Measurements from ENCODE around the gene ICAM3. TPM values are rescaled to one million over a fixed set of nuclear protein-coding genes. Genes with fewer than 3 reads are reported as not detected.

ICAM3 gene
- total and polyA plus RNA-seq, 2 of the 4 experiments (the other 2 are of a cell fraction): 6.6 to 11.7 TPM

- no peaks in the 10 kb centered on the region for H3K27me3 ChIP-seq (ENCODE audit: control insufficient read depth, insufficient read depth, low read length)
- H3K9ac ChIP-seq (ENCODE audit: low read depth, low read length): no peak overlapping the region
- peaks cover 5% of the 10 kb centered on the region; the same call in 1 of the 2 replicates for H3K4me1 ChIP-seq (ENCODE audit: control insufficient read depth, insufficient read depth, low read length)
- ChIA-PET CTCF (no interaction called here), POLR2A (ENCODE audit: unreplicated experiment) (no interaction called here)
- H3K4me2 ChIP-seq (ENCODE audit: low read depth, low read length): no peak overlapping the region
- no peak overlapping the region for H3K27ac ChIP-seq (ENCODE audit: insufficient read depth, low read length)
- DNase-seq (no peak), ATAC-seq (ENCODE audit: low read depth) (no peak)
- H4K91ac ChIP-seq (ENCODE audit: insufficient read depth, low read depth, low read length): no peak overlapping the region
- no peak overlapping the region for H3K23ac ChIP-seq (ENCODE audit: low read depth, low read length)
- no peaks in the 10 kb centered on the region for H3K9me3 ChIP-seq (ENCODE audit: control insufficient read depth, insufficient read depth, low read length)
- no peak overlapping the region for H2BK15ac ChIP-seq (ENCODE audit: low read depth, low read length)
- peaks cover 26 to 52% of the 10 kb centered on the region in 2 experiments; a peak in 3 of 4 replicates for H3K79me1 ChIP-seq (ENCODE audit: low read depth in 1 of 2, low read length in 2 of 2)
- no TSS peak for BruUV-seq (replicated peaks)
- no peak for TF ChIP-seq MXI1 (IDR thresholded peaks at IDR 0.05; ENCODE audit: borderline replicate concordance, low read depth, low read length)
- no peak for TF ChIP-seq ELK1 (IDR thresholded peaks at IDR 0.05; ENCODE audit: borderline replicate concordance, low read depth, low read length)
- no peak for TF ChIP-seq POLR2A (IDR thresholded peaks at IDR 0.05; ENCODE audit: low read depth, low read length)
- WGBS, 2 experiments (ENCODE audit: extremely low coverage in 2 of 2, insufficient read length in 1 of 2): 94% methylated on average over 5 of the region's 7 CpGs; no CpG with 5 or more reads in 1 of the 2 experiments
- H3K4ac ChIP-seq (ENCODE audit: low read depth, low read length): no peak overlapping the region
- in situ Hi-C loops (cut with MboI; ENCODE audit: low sequenced_read_pairs): no loop called here
- no peak overlapping the region for H2BK5ac ChIP-seq (ENCODE audit: low read depth, low read length, poor library complexity, severe bottlenecking)
- H3K4me3 ChIP-seq (ENCODE audit: insufficient read depth, low read depth, low read length): no peak overlapping the region
- no peak overlapping the region for H3K56ac ChIP-seq (ENCODE audit: extremely low read depth, insufficient read depth, low read length)
- H2BK120ac ChIP-seq (ENCODE audit: low read depth, low read length): no peak overlapping the region
- H2BK20ac ChIP-seq (ENCODE audit: low read depth, low read length): no peak overlapping the region
- H2AK5ac ChIP-seq (ENCODE audit: low read depth, low read length): no peak overlapping the region
- peaks cover 67% of the 10 kb centered on the region for H3K36me3 ChIP-seq (ENCODE audit: control insufficient read depth, insufficient read depth, low read length)
- dilution Hi-C loops (cut with HindIII; ENCODE audit: low sequenced_read_pairs, unreplicated experiment): no loop called here
- no peaks in the 10 kb centered on the region; the same call in 1 of the 2 replicates for H3K9me1 ChIP-seq (ENCODE audit: insufficient read depth, low read length)
- no peak overlapping the region for H4K5ac ChIP-seq (ENCODE audit: low read depth, low read length)
- no peak overlapping the region for H3K18ac ChIP-seq (ENCODE audit: low read depth, low read length)
- no peak overlapping the region for H2AK9ac ChIP-seq (replicated peaks; ENCODE audit: low read depth, low read length, poor library complexity)
- H4K8ac ChIP-seq (ENCODE audit: low read depth in 2 of 2, low read length in 2 of 2): no peak overlapping the region
- no peak overlapping the region for H2AFZ ChIP-seq (replicated peaks; ENCODE audit: low read length, poor library complexity)
- no peak overlapping the region for H3K14ac ChIP-seq (replicated peaks; ENCODE audit: low read depth, low read length)
- peaks cover 27% of the 10 kb centered on the region for H4K20me1 ChIP-seq (ENCODE audit: insufficient read depth, low read length)
- intact Hi-C loops (cut with micrococcal nuclease): no loop called here
Observed at GRCh38 chr19:10327793-10328192, 11.6 kb downstream of the ICAM3 start.
